Raji (cell line): ENCODE data around the gene SCAP.

Experiments
- POLR2A ChIP-seq: IDR thresholded peaks from 2 replicates; pipeline ENCODE4 v1.6.1; 2011; ENCODE audit warnings: low read depth, low read length, control low read depth; ENCODE audit not compliant: insufficient read depth

The SCAP gene

GRCh38 chr3:47475570-47476329 is at the start of gene SCAP:
SCAP (minus strand) TSS chr3:47475941; CDS start chr3:47442993, 32,948 bp downstream.
- peak; percentile 65 for TF ChIP-seq POLR2A

- TF ChIP-seq POLR2A = no peak
These were observed 47.8 kb upstream of the SCAP start for GRCh38 chr3:47523310-47524073.

- TF ChIP-seq POLR2A = peak; percentile 51
These were observed 46.6 kb upstream of the SCAP start for GRCh38 chr3:47522082-47522987.

GRCh38 chr3:47520756-47521155 is 45.0 kb upstream of the SCAP start:
- TF ChIP-seq POLR2A = no peak

- no peak for TF ChIP-seq POLR2A
These were observed 42.2 kb upstream of the SCAP start for GRCh38 chr3:47517937-47518336.

GRCh38 chr3:47515864-47516319 is 40.2 kb upstream of the SCAP start:
- TF ChIP-seq POLR2A = no peak

- no peak for TF ChIP-seq POLR2A
These were observed 39.4 kb upstream of the SCAP start for GRCh38 chr3:47515100-47515499.

GRCh38 chr3:47513125-47513929 is 37.6 kb upstream of the SCAP start, which contains the start of gene ELP6:
ELP6 (minus strand) TSS chr3:47513712; CDS start chr3:47513590, 122 bp downstream.
- TF ChIP-seq POLR2A = peak; percentile 94

GRCh38 chr3:47512416-47513124 is 36.8 kb upstream of the SCAP start:
- no peak for TF ChIP-seq POLR2A

- no peak for TF ChIP-seq POLR2A
These were observed 28.4 kb upstream of the SCAP start for GRCh38 chr3:47504113-47504512.

- no peak for TF ChIP-seq POLR2A
These were observed 27.3 kb upstream of the SCAP start for GRCh38 chr3:47503033-47503432.

GRCh38 chr3:47496892-47497291 is 21.2 kb upstream of the SCAP start:
- no peak for TF ChIP-seq POLR2A

GRCh38 chr3:47495886-47496285 is 20.1 kb upstream of the SCAP start:
- TF ChIP-seq POLR2A = no peak

- no peak for TF ChIP-seq POLR2A
These were observed 19.4 kb upstream of the SCAP start for GRCh38 chr3:47495111-47495510.
